GM18858 (cell line): Measurements from ENCODE around the gene ARHGEF2.

Experiments used
- ATAC-seq: cut with Tn5 transposase; IDR thresholded peaks from one replicate; pipeline ENCODE4 v1.9.1; 2021; ENCODE audit not compliant: unreplicated experiment

The ARHGEF2 gene

GRCh38 chr1:155913969-155914757, 64.2 kb downstream of the ARHGEF2 start:
- ATAC-seq, result no peak

- no peak for ATAC-seq
Measured at GRCh38 chr1:155912056-155912536, 66.3 kb downstream of the ARHGEF2 start.

GRCh38 chr1:155911156-155912055, 66.9 kb downstream of the ARHGEF2 start, which contains the start of gene RIT1:
RIT1 (minus strand) TSS chr1:155911349; CDS start chr1:155910761, 588 bp downstream.
- ATAC-seq, result peak; percentile 41

- ATAC-seq, result no peak
Measured at GRCh38 chr1:155910621-155911121, 67.7 kb downstream of the ARHGEF2 start.

GRCh38 chr1:155909894-155910293, 68.5 kb downstream of the ARHGEF2 start:
- ATAC-seq, result no peak

- ATAC-seq, result no peak
Measured at GRCh38 chr1:155904261-155904660, 74.1 kb downstream of the ARHGEF2 start.

- ATAC-seq, result no peak
Measured at GRCh38 chr1:155900161-155900560, 78.2 kb downstream of the ARHGEF2 start.

GRCh38 chr1:155899683-155900082, 78.7 kb downstream of the ARHGEF2 start:
- no peak for ATAC-seq

GRCh38 chr1:155898888-155899287, 79.5 kb downstream of the ARHGEF2 start:
- no peak for ATAC-seq

GRCh38 chr1:155897746-155898145, 80.6 kb downstream of the ARHGEF2 start:
- ATAC-seq, result no peak
